HepG2 (cell line): ENCODE results near the gene TBC1D24. TPM values are rescaled to one million over a fixed set of nuclear protein-coding genes. Genes with fewer than 3 reads are reported as not detected.

Experiments
- AHDC1 ChIP-seq: sonication (generic); formaldehyde crosslinking; IDR thresholded peaks from 2 replicates; pipeline ENCODE4 v1.5.1; 2020; ENCODE audit warnings: mild to moderate bottlenecking, missing genetic modification reagents, borderline replicate concordance
- ATAD3A ChIP-seq: sonication (generic); formaldehyde crosslinking; IDR thresholded peaks from 2 replicates; pipeline ENCODE4 v1.4.0; 2020; ENCODE audit warnings: missing genetic modification reagents
- GATAD2A ChIP-seq: IDR thresholded peaks from 2 replicates; pipeline ENCODE4 v1.6.1; 2016
- HDAC1 ChIP-seq: sonication (generic); formaldehyde crosslinking; IDR thresholded peaks from 2 replicates; pipeline ENCODE4 v1.5.1; 2020; ENCODE audit warnings: mild to moderate bottlenecking, missing genetic modification reagents
- HINFP ChIP-seq: sonication (generic); formaldehyde crosslinking; IDR thresholded peaks from 2 replicates; pipeline ENCODE4 v1.4.0; 2020; ENCODE audit warnings: low read depth, mild to moderate bottlenecking, missing genetic modification reagents
- KAT2B ChIP-seq: fragments of 150-350 bp; IDR thresholded peaks from 2 replicates; pipeline ENCODE4 v1.6.1; 2014; ENCODE audit warnings: low read depth, low read length, borderline replicate concordance
- MEIS1 ChIP-seq: sonication (generic); formaldehyde crosslinking; IDR thresholded peaks from 2 replicates; pipeline ENCODE4 v1.9.0; 2021; ENCODE audit warnings: mild to moderate bottlenecking, missing genetic modification reagents, moderate library complexity, borderline replicate concordance
- RFXAP ChIP-seq: sonication (generic); formaldehyde crosslinking; IDR thresholded peaks from 2 replicates; pipeline ENCODE4 v1.4.0; 2020; ENCODE audit warnings: missing genetic modification reagents, borderline replicate concordance
- SCMH1 ChIP-seq: sonication (generic); formaldehyde crosslinking; IDR thresholded peaks from 2 replicates; pipeline ENCODE4 v1.9.0; 2021; ENCODE audit warnings: missing genetic modification reagents, mild to moderate bottlenecking, borderline replicate concordance
- ZFY ChIP-seq: sonication (generic); formaldehyde crosslinking; IDR thresholded peaks from 2 replicates; pipeline ENCODE4 v1.4.0; 2020; ENCODE audit warnings: missing genetic modification reagents
- ZNF274 ChIP-seq: sonication (generic); formaldehyde crosslinking; IDR thresholded peaks from 2 replicates; pipeline ENCODE4 v1.5.1; 2020; ENCODE audit warnings: mild to moderate bottlenecking, missing genetic modification reagents
- ZNF460 ChIP-seq: sonication (generic); formaldehyde crosslinking; IDR thresholded peaks from 2 replicates; pipeline ENCODE4 v1.5.1; 2020; ENCODE audit warnings: missing genetic modification reagents, mild to moderate bottlenecking, borderline replicate concordance
- ZNF615 ChIP-seq: sonication (generic); formaldehyde crosslinking; IDR thresholded peaks from 2 replicates; pipeline ENCODE4 v1.5.0; 2020; ENCODE audit warnings: mild to moderate bottlenecking, missing genetic modification reagents, borderline replicate concordance
- polyA plus RNA-seq, 8 experiments: library from polyadenylated mRNA; depleted of rRNA in 3 of 8; stranded (reverse) in 7 of 8; unstranded in 1 of 8; fragments of >200 nt; fragmentation: Illumina TruSeq in 4 of 8; extraction: Trizol in 4 of 8; gene quantifications; 2 replicates each; pipeline versions ENCODE4 v1.2.1 to v1.2.3, GENCODE V29; 2011 to 2016; ENCODE audit warnings: low read depth in 4 of 8, missing spikeins in 1 of 8, mixed read lengths in 1 of 8; ENCODE audit not compliant: insufficient read depth in 1 of 8
- total RNA-seq, 5 experiments: library from RNA; depleted of rRNA; stranded (reverse); fragments of >200 nt; fragmentation: Illumina TruSeq; extraction: Trizol; gene quantifications; 2 replicates each; pipeline ENCODE4 v1.2.3, GENCODE V29; 2016; ENCODE audit warnings: low read depth in 1 of 5
- TF ChIP-seq, protein P1 (sequence below): sonication (generic); formaldehyde crosslinking; IDR thresholded peaks from 2 replicates; pipeline ENCODE4 v1.8.0; 2022; ENCODE audit warnings: low read depth, missing genetic modification reagents

The TBC1D24 gene
- total and polyA plus RNA-seq, 2 of the 13 experiments (the other 11 are each of a cell fraction or from before 2014, with no cell fraction given), result 7.7 to 13.7 TPM

DNA sequence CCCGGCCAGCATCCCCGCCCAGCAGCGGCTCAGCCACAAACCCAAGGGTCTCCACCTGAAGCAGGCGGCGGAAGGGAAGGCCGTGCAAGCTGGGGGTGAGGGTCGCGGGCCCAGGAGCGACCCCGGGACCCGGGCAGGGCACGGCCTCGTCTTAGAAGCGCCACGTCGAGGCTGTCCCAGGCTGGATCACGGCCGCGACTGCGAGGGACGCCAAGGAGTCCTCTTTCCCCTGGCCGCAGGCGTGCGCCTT lies 46.2 kb upstream of the TBC1D24 start (continued):
- no peak for TF ChIP-seq RFXAP (CRISPR knock-in tag)
- TF ChIP-seq HINFP, result no peak
- no peak for TF ChIP-seq KAT2B
- no peak for TF ChIP-seq SCMH1 (CRISPR knock-in tag)
- TF ChIP-seq ATAD3A, result no peak
- TF ChIP-seq, protein P1, sequence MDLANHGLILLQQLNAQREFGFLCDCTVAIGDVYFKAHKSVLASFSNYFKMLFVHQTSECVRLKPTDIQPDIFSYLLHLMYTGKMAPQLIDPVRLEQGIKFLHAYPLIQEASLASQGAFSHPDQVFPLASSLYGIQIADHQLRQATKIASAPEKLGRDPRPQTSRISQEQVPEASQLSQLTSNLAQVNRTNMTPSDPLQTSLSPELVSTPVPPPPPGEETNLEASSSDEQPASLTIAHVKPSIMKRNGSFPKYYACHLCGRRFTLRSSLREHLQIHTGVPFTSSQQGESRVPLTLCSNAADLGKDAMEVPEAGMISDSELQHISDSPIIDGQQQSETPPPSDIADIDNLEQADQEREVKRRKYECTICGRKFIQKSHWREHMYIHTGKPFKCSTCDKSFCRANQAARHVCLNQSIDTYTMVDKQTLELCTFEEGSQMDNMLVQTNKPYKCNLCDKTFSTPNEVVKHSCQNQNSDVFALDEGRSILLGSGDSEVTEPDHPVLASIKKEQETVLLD (CRISPR knock-in tag), result no peak
- TF ChIP-seq GATAD2A (CRISPR knock-in tag), result no peak
- no peak for TF ChIP-seq ZNF274 (CRISPR knock-in tag)
- TF ChIP-seq ZNF615 (CRISPR knock-in tag), result no peak
- TF ChIP-seq AHDC1 (CRISPR knock-in tag), result no peak
- no peak; the same call in 1 of the 2 replicates for TF ChIP-seq MEIS1
- no peak for TF ChIP-seq ZFY (CRISPR knock-in tag)
- TF ChIP-seq HDAC1 (CRISPR knock-in tag), result peak; percentile 69; the same call in 1 of the 2 replicates
- TF ChIP-seq ZNF460 (CRISPR knock-in tag), result no peak
